OCI-LY1 (cell line): ENCODE results near the gene NUP214.

ENCODE experiments used
- H2AFZ ChIP-seq: fragments of 200-600 bp; sonication (generic), shearing (Covaris generic); 2 replicates; pipeline ENCODE4 v1.6.0; 2014; ENCODE audit warnings: antibody characterized with exemption, mild to moderate bottlenecking, low read length
- H3F3A ChIP-seq: fragments of 200-600 bp; sonication (generic), shearing (Covaris generic); 2 replicates; pipeline ENCODE4 v1.6.0; 2014; ENCODE audit warnings: mild to moderate bottlenecking, antibody characterized with exemption, low read length, moderate library complexity; ENCODE audit not compliant: insufficient read depth
- H3K27ac ChIP-seq: fragments of 200-600 bp; sonication (generic); 2 replicates; pipeline ENCODE4 v1.5.1; 2014; ENCODE audit warnings: low read length, mixed run types, mild to moderate bottlenecking, low read depth; ENCODE audit not compliant: poor library complexity, severe bottlenecking
- H3K27me3 ChIP-seq: fragments of 200-600 bp; sonication (generic); 2 replicates; pipeline ENCODE4 v1.6.0; 2014; ENCODE audit warnings: antibody characterized with exemption, mild to moderate bottlenecking, low read length, moderate library complexity; ENCODE audit not compliant: insufficient read depth
- H3K36me3 ChIP-seq: fragments of 200-600 bp; sonication (generic); 2 replicates; pipeline ENCODE4 v1.6.1; 2014; ENCODE audit warnings: mild to moderate bottlenecking, antibody characterized with exemption, low read length, moderate library complexity, mixed read lengths; ENCODE audit not compliant: insufficient read depth
- H3K4me1 ChIP-seq: fragments of 200-600 bp; sonication (generic); 2 replicates; pipeline ENCODE4 v1.5.1; 2014; ENCODE audit warnings: mild to moderate bottlenecking, low read length, moderate library complexity; ENCODE audit not compliant: insufficient read depth, severe bottlenecking
- H3K4me2 ChIP-seq: fragments of 200-600 bp; sonication (generic), shearing (Covaris generic); 2 replicates; pipeline ENCODE4 v1.6.1; 2014; ENCODE audit warnings: low read length
- H3K4me3 ChIP-seq: fragments of 200-600 bp; sonication (generic); 2 replicates; pipeline ENCODE4 v1.5.1; 2014; ENCODE audit warnings: low read length, low read depth, mild to moderate bottlenecking, mixed read lengths; ENCODE audit not compliant: poor library complexity, severe bottlenecking
- H3K79me2 ChIP-seq: fragments of 200-600 bp; shearing (Covaris generic); 2 replicates; pipeline ENCODE4 v1.6.1; 2016; ENCODE audit warnings: mixed run types, low read length, mixed read lengths; ENCODE audit not compliant: insufficient read depth
- H3K9ac ChIP-seq: fragments of 200-600 bp; sonication (generic), shearing (Covaris generic); 2 replicates; pipeline ENCODE4 v1.6.1; 2014; ENCODE audit warnings: mild to moderate bottlenecking, low read length, mixed read lengths
- H3K9me2 ChIP-seq: fragments of 200-600 bp; sonication (generic), shearing (Covaris generic); 2 replicates; pipeline ENCODE4 v1.6.1; 2014; ENCODE audit warnings: low read depth, mild to moderate bottlenecking, low read length, mixed read lengths
- H3K9me3 ChIP-seq: fragments of 200-600 bp; shearing (Covaris generic); 2 replicates; pipeline ENCODE4 v1.6.1; 2014; ENCODE audit warnings: low read length, mixed read lengths
- H4K20me1 ChIP-seq: fragments of 200-600 bp; sonication (generic), shearing (Covaris generic); 2 replicates; pipeline ENCODE4 v1.6.0; 2016; ENCODE audit warnings: mild to moderate bottlenecking, low read length; ENCODE audit not compliant: insufficient read depth
- EZH2 ChIP-seq: fragments of 200-600 bp; sonication (generic), shearing (Covaris generic); IDR thresholded peaks from 2 replicates; pipeline ENCODE4 v1.8.0; 2017; ENCODE audit warnings: borderline replicate concordance, mixed run types, mild to moderate bottlenecking, antibody characterized with exemption, low read length, moderate library complexity, mixed read lengths
- TF ChIP-seq, protein P1 (sequence below): fragments of 200-600 bp; sonication (generic), shearing (Covaris generic); IDR thresholded peaks from 2 replicates; pipeline ENCODE4 v1.5.1; 2017; ENCODE audit warnings: mild to moderate bottlenecking, antibody characterized with exemption, low read length, moderate library complexity, mixed read lengths

Gene NUP214

DNA sequence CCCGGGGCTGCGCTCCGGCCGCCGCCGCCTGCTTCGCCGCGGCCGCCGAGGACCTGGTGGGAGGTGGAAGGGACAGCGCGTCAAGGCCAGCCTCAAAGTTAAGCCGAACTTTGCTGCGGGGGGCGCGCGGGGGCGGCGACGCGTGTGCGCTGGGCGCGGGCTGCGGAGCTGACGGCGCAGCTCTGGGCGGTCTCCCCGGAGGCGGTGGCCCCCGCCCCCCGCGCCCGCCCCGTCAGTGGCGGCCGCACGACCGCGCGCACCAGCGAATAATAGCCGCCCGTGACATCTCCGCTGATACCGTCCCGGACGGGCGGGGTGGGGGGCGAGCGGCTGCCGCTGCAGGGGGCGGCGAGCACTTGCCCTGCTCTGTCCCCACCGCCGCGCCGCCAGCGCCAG is 151.5 kb downstream of the NUP214 start:
- Histone ChIP-seq H3K9ac (peak overlapping the region; percentile 62; the same call in 1 of the 2 replicates), H3K9me3 (no peaks in the 10 kb centered on the region), H3K4me2 (peak overlapping the region; percentile 53), H3F3A (no peaks in the 10 kb centered on the region; the same call in 1 of the 2 replicates), H3K27ac (no peak overlapping the region), H3K4me3 (peak overlapping the region; percentile 65), H3K79me2 (0 out of 2 replicates have a peak, but pooled peaks cover 5% of the 10 kb centered on the region), H4K20me1 (no peaks in the 10 kb centered on the region), H3K4me1 (peaks cover 44% of the 10 kb centered on the region), H2AFZ (no peak overlapping the region), H3K9me2 (no peaks in the 10 kb centered on the region), H3K27me3 (no peaks in the 10 kb centered on the region; the same call in 1 of the 2 replicates), H3K36me3 (no peaks in the 10 kb centered on the region)
- TF ChIP-seq, protein P1, sequence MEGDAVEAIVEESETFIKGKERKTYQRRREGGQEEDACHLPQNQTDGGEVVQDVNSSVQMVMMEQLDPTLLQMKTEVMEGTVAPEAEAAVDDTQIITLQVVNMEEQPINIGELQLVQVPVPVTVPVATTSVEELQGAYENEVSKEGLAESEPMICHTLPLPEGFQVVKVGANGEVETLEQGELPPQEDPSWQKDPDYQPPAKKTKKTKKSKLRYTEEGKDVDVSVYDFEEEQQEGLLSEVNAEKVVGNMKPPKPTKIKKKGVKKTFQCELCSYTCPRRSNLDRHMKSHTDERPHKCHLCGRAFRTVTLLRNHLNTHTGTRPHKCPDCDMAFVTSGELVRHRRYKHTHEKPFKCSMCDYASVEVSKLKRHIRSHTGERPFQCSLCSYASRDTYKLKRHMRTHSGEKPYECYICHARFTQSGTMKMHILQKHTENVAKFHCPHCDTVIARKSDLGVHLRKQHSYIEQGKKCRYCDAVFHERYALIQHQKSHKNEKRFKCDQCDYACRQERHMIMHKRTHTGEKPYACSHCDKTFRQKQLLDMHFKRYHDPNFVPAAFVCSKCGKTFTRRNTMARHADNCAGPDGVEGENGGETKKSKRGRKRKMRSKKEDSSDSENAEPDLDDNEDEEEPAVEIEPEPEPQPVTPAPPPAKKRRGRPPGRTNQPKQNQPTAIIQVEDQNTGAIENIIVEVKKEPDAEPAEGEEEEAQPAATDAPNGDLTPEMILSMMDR = no peak
- no peak for TF ChIP-seq EZH2

DNA sequence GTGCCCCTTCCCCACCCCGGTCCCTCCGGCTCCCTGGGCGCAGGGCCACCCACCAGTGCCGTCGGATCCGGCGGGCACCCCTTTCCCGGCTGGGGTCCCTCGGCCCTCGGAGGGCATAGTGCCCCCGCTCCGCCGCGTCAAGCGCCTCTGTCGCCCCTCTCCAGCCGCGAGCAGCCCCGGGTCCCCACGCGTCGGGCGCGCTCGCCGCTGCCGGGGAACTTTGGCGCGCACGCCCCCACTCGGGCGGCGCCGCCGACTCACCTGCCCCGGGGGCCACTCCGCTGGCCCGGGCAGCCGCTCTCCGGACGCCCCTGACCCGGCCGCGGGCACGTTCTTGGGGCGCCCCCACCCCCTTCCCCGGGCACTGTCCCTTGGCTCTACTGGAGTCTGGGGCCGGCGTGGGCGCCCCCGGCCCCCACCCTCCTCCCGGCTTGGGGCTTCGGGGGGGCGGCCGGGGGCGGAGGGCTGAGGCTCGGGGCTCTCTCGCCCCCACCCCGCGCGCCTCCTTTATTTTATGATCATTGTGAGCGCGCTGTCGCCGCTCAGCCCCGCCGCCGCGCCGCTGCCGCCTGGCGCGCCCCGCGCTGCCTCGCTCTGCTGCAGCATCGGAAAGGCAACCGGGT is 152.0 kb downstream of the NUP214 start:
- H3K9me3 ChIP-seq = no peaks in the 10 kb centered on the region
- no peak overlapping the region for H3K27ac ChIP-seq
- peaks cover 4% of the 10 kb centered on the region; the same call in 1 of the 2 replicates for H3K27me3 ChIP-seq
- 0 out of 2 replicates have a peak, but pooled peaks cover 5% of the 10 kb centered on the region for H3K79me2 ChIP-seq
- H3K9ac ChIP-seq = peak overlapping the region; percentile 62
- H3K4me2 ChIP-seq = peak overlapping the region; percentile 53
- no peaks in the 10 kb centered on the region for H4K20me1 ChIP-seq
- no peak for TF ChIP-seq EZH2
- TF ChIP-seq, protein P1 = no peak; the same call in 1 of the 2 replicates
- peaks cover 39% of the 10 kb centered on the region for H3K4me1 ChIP-seq
- peak overlapping the region; percentile 65 for H3K4me3 ChIP-seq
- no peaks in the 10 kb centered on the region for H3K9me2 ChIP-seq
- H2AFZ ChIP-seq = no peak overlapping the region
- H3F3A ChIP-seq = no peaks in the 10 kb centered on the region; the same call in 1 of the 2 replicates
- H3K36me3 ChIP-seq = no peaks in the 10 kb centered on the region

DNA sequence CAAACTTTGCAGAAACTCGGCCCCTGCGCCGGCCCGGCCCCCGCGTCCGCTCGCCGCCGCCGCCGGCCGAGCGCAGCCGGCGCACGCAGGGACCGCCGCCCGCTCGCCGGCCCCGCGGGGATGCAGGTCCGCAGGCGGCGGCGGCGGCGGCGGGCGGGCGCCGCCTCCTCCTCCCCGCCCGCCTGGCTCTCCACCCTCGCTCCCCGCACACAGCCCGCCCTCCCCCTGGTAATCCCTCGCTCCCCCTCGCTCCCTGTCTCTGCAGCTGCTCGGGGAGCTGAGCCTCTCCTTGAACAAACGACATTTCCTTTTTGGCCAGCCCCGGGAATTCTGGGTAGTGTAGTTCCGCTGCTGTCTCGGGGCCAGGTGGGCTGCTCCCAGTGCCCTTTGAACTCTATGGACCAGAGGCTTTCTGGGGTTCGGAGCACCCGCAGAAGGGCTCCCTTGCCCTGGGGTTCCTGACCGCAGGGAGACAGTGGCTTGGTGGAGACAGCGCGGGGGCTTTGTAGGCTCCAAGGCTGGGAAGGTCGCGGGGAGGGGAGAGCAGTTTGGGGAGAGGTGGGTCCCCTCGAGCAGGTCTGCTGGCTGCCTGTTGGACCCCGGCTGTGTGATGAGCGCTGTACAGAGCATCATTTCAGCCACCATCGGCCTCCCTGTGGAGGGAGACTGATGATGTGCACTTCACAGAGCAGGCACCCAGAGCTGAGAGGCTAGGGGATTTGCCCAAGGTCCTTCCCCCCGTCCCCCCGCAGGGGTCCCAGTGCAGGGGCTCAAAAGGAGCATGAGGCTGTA is 152.7 kb downstream of the NUP214 start:
- Histone ChIP-seq H3F3A (no peaks in the 10 kb centered on the region; the same call in 1 of the 2 replicates), H3K9me3 (no peaks in the 10 kb centered on the region), H4K20me1 (no peaks in the 10 kb centered on the region), H3K27ac (no peak overlapping the region), H3K9ac (peak overlapping the region; percentile 62), H3K79me2 (0 out of 2 replicates have a peak, but pooled peaks cover 5% of the 10 kb centered on the region), H3K4me2 (peak overlapping the region; percentile 53), H2AFZ (no peak overlapping the region), H3K27me3 (peaks cover 4% of the 10 kb centered on the region; the same call in 1 of the 2 replicates), H3K4me3 (peak overlapping the region; percentile 65), H3K4me1 (peaks cover 34% of the 10 kb centered on the region), H3K9me2 (no peaks in the 10 kb centered on the region), H3K36me3 (no peaks in the 10 kb centered on the region)
- TF ChIP-seq EZH2 = no peak
- TF ChIP-seq, protein P1 = no peak
